H1 (cell line): Measurements from ENCODE around the gene RMDN3. TPM values are rescaled to one million over a fixed set of nuclear protein-coding genes. Genes with fewer than 3 reads are reported as not detected.

Experiments used
- CTCF ChIA-PET: fragments of 300-600 bp; sonication (Branson Sonifier 250); formaldehyde crosslinking; loops from one replicate; lab custom pipeline; 2021; ENCODE audit not compliant: partially characterized antibody; lab: Charles Lee
- POLR2A ChIA-PET: fragments of 300-600 bp; sonication (Branson Sonifier 250); formaldehyde crosslinking; loops from one replicate; lab custom pipeline; 2021; ENCODE audit warnings: inconsistent platforms; ENCODE audit not compliant: partially characterized antibody; lab: Charles Lee
- DNase-seq, 2 experiments: peaks; one replicate each; pipeline versions ENCODE4 v3.0.0 to v3.0.0-alpha.2; 2010 to 2022; ENCODE audit warnings: low spot score in 2 of 2, low read depth in 1 of 2, mixed read lengths in 1 of 2
- FAIRE-seq: peaks from 2 replicates; lab custom pipeline; 2011; peaks lifted over from hg19 to GRCh38; lab: Jason Lieb, UNC
- H2AFZ ChIP-seq: 2 replicates; pipeline ENCODE4 v1.8.1; 2012; ENCODE audit warnings: low read length, inconsistent platforms
- H2AK5ac ChIP-seq: 2 replicates; pipeline ENCODE4 v1.6.1; 2013; ENCODE audit warnings: low read depth, low read length
- H2BK120ac ChIP-seq: replicated peaks from 2 replicates; pipeline ENCODE3; 2013; ENCODE audit warnings: low read depth, low read length, inconsistent platforms
- H2BK12ac ChIP-seq: 2 replicates; pipeline ENCODE4 v1.6.1; 2013; ENCODE audit warnings: low read depth, low read length
- H2BK15ac ChIP-seq: 2 replicates; pipeline ENCODE4 v1.6.1; 2013; ENCODE audit warnings: low read length
- H2BK20ac ChIP-seq: 2 replicates; pipeline ENCODE4 v1.6.1; 2013; ENCODE audit warnings: low read length
- H2BK5ac ChIP-seq: 2 replicates; pipeline ENCODE4 v1.6.1; 2013; ENCODE audit warnings: low read depth, low read length
- H3K14ac ChIP-seq: 2 replicates; pipeline ENCODE4 v1.6.1; 2013; ENCODE audit warnings: inconsistent platforms; ENCODE audit not compliant: insufficient read length
- H3K18ac ChIP-seq: 2 replicates; pipeline ENCODE4 v1.6.1; 2013; ENCODE audit warnings: low read length; ENCODE audit errors: extremely low read depth
- H3K23ac ChIP-seq: 2 replicates; pipeline ENCODE4 v1.6.1; 2013; ENCODE audit warnings: inconsistent platforms; ENCODE audit not compliant: insufficient read length
- H3K23me2 ChIP-seq: 2 replicates; pipeline ENCODE4 v1.6.1; 2013; ENCODE audit warnings: low read depth, low read length
- H3K27ac ChIP-seq: 2 replicates; pipeline ENCODE4 v1.6.1; 2011; ENCODE audit warnings: low read depth, low read length, inconsistent platforms
- H3K27me3 ChIP-seq, 4 experiments: replicated peaks in 1 of 4; 1 replicate in 1 of 4; 2 replicates in 3 of 4; pipeline versions ENCODE4 v1.6.1 to v1.8.1; 2011 to 2013; ENCODE audit warnings: low read length in 3 of 4, mild to moderate bottlenecking in 3 of 4, inconsistent platforms in 2 of 4, mixed read lengths in 2 of 4, moderate library complexity in 1 of 4; ENCODE audit not compliant: control insufficient read depth in 3 of 4, insufficient read depth in 3 of 4; ENCODE audit errors: extremely low read depth in 1 of 4
- H3K36me3 ChIP-seq, 4 experiments: 2 replicates each; pipeline versions ENCODE4 v1.6.1 to v1.8.1; 2011 to 2013; ENCODE audit warnings: mild to moderate bottlenecking in 4 of 4, low read length in 3 of 4, moderate library complexity in 2 of 4, control low read depth in 1 of 4, inconsistent platforms in 1 of 4; ENCODE audit not compliant: insufficient read depth in 4 of 4, control insufficient read depth in 2 of 4
- H3K4ac ChIP-seq: replicated peaks from 2 replicates; pipeline ENCODE3; 2013; ENCODE audit warnings: low read length, low read depth, mixed read lengths, inconsistent platforms; ENCODE audit not compliant: insufficient read length
- H3K4me1 ChIP-seq, 4 experiments: replicated peaks in 1 of 4; 1 replicate in 1 of 4; 2 replicates in 3 of 4; pipeline versions ENCODE4 v1.6.1 to v1.8.1; 2011 to 2013; ENCODE audit warnings: low read length in 3 of 4, inconsistent platforms in 2 of 4, mixed read lengths in 1 of 4; ENCODE audit not compliant: insufficient read depth in 4 of 4, control insufficient read depth in 3 of 4
- H3K4me2 ChIP-seq, 2 experiments: 2 replicates each; pipeline versions ENCODE4 v1.6.1 to v1.8.1; 2011 to 2013; ENCODE audit warnings: low read depth in 2 of 2, low read length in 2 of 2, control low read depth in 1 of 2, inconsistent platforms in 1 of 2, mild to moderate bottlenecking in 1 of 2; ENCODE audit not compliant: insufficient read depth in 1 of 2
- H3K4me3 ChIP-seq, 4 experiments: fragments of 200-600, 300-600 bp in 1 of 4; sonication (generic), shearing (Covaris generic), sonication (Bioruptor Twin) in 1 of 4; 2 replicates each; pipeline versions ENCODE4 v1.5.1 to v1.8.1; 2011 to 2016; ENCODE audit warnings: low read length in 4 of 4, low read depth in 3 of 4, control low read depth in 2 of 4, inconsistent platforms in 2 of 4, mild to moderate bottlenecking in 2 of 4, mixed read lengths in 1 of 4, moderate library complexity in 1 of 4; ENCODE audit not compliant: insufficient read depth in 2 of 4; ENCODE audit errors: extremely low read depth in 1 of 4
- H3K56ac ChIP-seq: replicated peaks from 2 replicates; pipeline ENCODE3; 2013; ENCODE audit warnings: low read depth, mild to moderate bottlenecking, mixed read lengths, low read length, inconsistent platforms; ENCODE audit not compliant: insufficient read length
- H3K79me1 ChIP-seq: 2 replicates; pipeline ENCODE4 v1.6.1; 2013; ENCODE audit warnings: low read depth, low read length, control low read depth
- H3K79me2 ChIP-seq, 2 experiments: 2 replicates each; pipeline versions ENCODE4 v1.6.1 to v1.8.1; 2012 to 2013; ENCODE audit warnings: low read length in 2 of 2, mild to moderate bottlenecking in 2 of 2, inconsistent platforms in 1 of 2; ENCODE audit not compliant: insufficient read depth in 2 of 2, control insufficient read depth in 1 of 2
- H3K9ac ChIP-seq, 4 experiments: replicated peaks in 1 of 4; 1 replicate in 1 of 4; 2 replicates in 3 of 4; pipeline versions ENCODE4 v1.6.1 to v1.8.1; 2011 to 2013; ENCODE audit warnings: low read depth in 3 of 4, low read length in 3 of 4, control low read depth in 2 of 4, mild to moderate bottlenecking in 2 of 4, moderate library complexity in 2 of 4, inconsistent platforms in 1 of 4; ENCODE audit errors: extremely low read depth in 1 of 4
- H3K9me3 ChIP-seq, 2 experiments: 2 replicates each; pipeline versions ENCODE4 v1.6.1 to v1.8.1; 2012 to 2013; ENCODE audit warnings: mild to moderate bottlenecking in 2 of 2, moderate library complexity in 2 of 2, control low read depth in 1 of 2, inconsistent platforms in 1 of 2, low read depth in 1 of 2, low read length in 1 of 2, mixed read lengths in 1 of 2; ENCODE audit not compliant: insufficient read depth in 2 of 2
- H4K20me1 ChIP-seq, 2 experiments: replicated peaks in 1 of 2; 2 replicates each; pipeline versions ENCODE3 to v1.8.1; 2011 to 2013; ENCODE audit warnings: inconsistent platforms in 2 of 2, low read length in 2 of 2, mild to moderate bottlenecking in 1 of 2; ENCODE audit not compliant: insufficient read depth in 2 of 2, control insufficient read depth in 1 of 2
- H4K5ac ChIP-seq: 2 replicates; pipeline ENCODE4 v1.6.1; 2013; ENCODE audit warnings: low read length, low read depth, mixed read lengths, inconsistent platforms; ENCODE audit not compliant: insufficient read length
- H4K8ac ChIP-seq: 2 replicates; pipeline ENCODE4 v1.8.0; 2013; ENCODE audit warnings: mild to moderate bottlenecking, moderate library complexity, low read length, inconsistent platforms; ENCODE audit not compliant: insufficient read depth; ENCODE audit errors: extremely low read depth
- H4K91ac ChIP-seq: replicated peaks from 2 replicates; pipeline ENCODE3; 2013; ENCODE audit warnings: low read length, mixed read lengths, inconsistent platforms; ENCODE audit not compliant: insufficient read length
- BCL11A ChIP-seq, 2 experiments: IDR thresholded peaks; one replicate each; pipeline ENCODE4 v1.6.1; 2011; ENCODE audit warnings: low read depth in 2 of 2, low read length in 2 of 2, mild to moderate bottlenecking in 2 of 2
- CTBP2 ChIP-seq: IDR thresholded peaks from 2 replicates; pipeline ENCODE4 v1.7.0; 2011; ENCODE audit warnings: borderline replicate concordance, mild to moderate bottlenecking, moderate library complexity, mixed read lengths, low read length; ENCODE audit not compliant: insufficient read depth, insufficient read length
- GABPA ChIP-seq: IDR thresholded peaks from 2 replicates; pipeline ENCODE4 v1.6.1; 2011; ENCODE audit warnings: mild to moderate bottlenecking, low read length, moderate library complexity, borderline replicate concordance; ENCODE audit not compliant: insufficient read depth
- HDAC2 ChIP-seq, 2 experiments: fragments of 300-600 bp in 1 of 2; sonication (generic) in 1 of 2; IDR thresholded peaks; 2 replicates each; pipeline ENCODE4 v1.6.1; 2011 to 2012; ENCODE audit warnings: low read depth in 2 of 2, low read length in 2 of 2, mild to moderate bottlenecking in 2 of 2, moderate library complexity in 2 of 2, borderline replicate concordance in 1 of 2, inconsistent platforms in 1 of 2
- JUN ChIP-seq: IDR thresholded peaks from 2 replicates; pipeline ENCODE4 v1.6.1; 2011; ENCODE audit warnings: low read depth, mild to moderate bottlenecking, improper control_type of control experiment, low read length
- RBBP5 ChIP-seq: IDR thresholded peaks from 2 replicates; pipeline ENCODE4 v1.7.1; 2012; ENCODE audit warnings: low read depth, mild to moderate bottlenecking, inconsistent platforms, low read length, moderate library complexity, borderline replicate concordance
- SIRT6 ChIP-seq: IDR thresholded peaks from one replicate; pipeline ENCODE4 v1.7.1; 2012; ENCODE audit warnings: low read length, inconsistent platforms
- SRF ChIP-seq: IDR thresholded peaks from 2 replicates; pipeline ENCODE4 v1.6.1; 2011; ENCODE audit warnings: mild to moderate bottlenecking, low read depth, low read length, moderate library complexity
- TAF1 ChIP-seq: IDR thresholded peaks from 2 replicates; pipeline ENCODE4 v1.6.1; 2011; ENCODE audit warnings: mild to moderate bottlenecking, low read depth, low read length
- USF2 ChIP-seq: IDR thresholded peaks from 2 replicates; pipeline ENCODE4 v1.6.1; 2011; ENCODE audit warnings: low read length, improper control_type of control experiment
- WGBS, 2 experiments: shearing (Covaris generic) in 1 of 2; methylation state at CpG; one replicate each; pipeline versions ENCODE4 v1.1.6 to v1.1.7; 2013 to 2015; ENCODE audit warnings: low lambda C conversion rate in 2 of 2, mixed read lengths in 2 of 2, inconsistent platforms in 1 of 2, low coverage in 1 of 2, missing lambda C conversion rate in 1 of 2; ENCODE audit not compliant: insufficient replicate concordance in 2 of 2, insufficient coverage in 1 of 2, insufficient read length in 1 of 2; ENCODE audit errors: extremely low coverage in 1 of 2, missing lambda C conversion rate in 1 of 2; 5-methylcytosine and 5-hydroxymethylcytosine counted together
- polyA plus RNA-seq, 7 experiments: library from polyadenylated mRNA; depleted of rRNA in 3 of 7; stranded (reverse) in 5 of 7; unstranded in 2 of 7; fragments of >200 nt in 5 of 7; fragments of 200-250 nt in 2 of 7; gene quantifications; 1 replicate in 5 of 7; 2 replicates in 1 of 7; 4 replicates in 1 of 7; pipeline versions ENCODE4 v1.2.1 to v1.2.3, GENCODE V29; 2011 to 2013; ENCODE audit warnings: missing spikeins in 2 of 7, mixed read lengths in 2 of 7
- total RNA-seq: library from RNA; stranded (reverse); fragmentation: NEBNext Ultra II Directional; extraction: Animal tissue kit (Norgen Biotek cat#: 25700); gene quantifications from 2 replicates; pipeline ENCODE4 v1.2.1, GENCODE V29; 2021
- TF ChIP-seq, protein P1 (sequence below): IDR thresholded peaks from 2 replicates; pipeline ENCODE4 v1.6.1; 2011; ENCODE audit warnings: low read depth, mild to moderate bottlenecking, low read length; ENCODE audit not compliant: insufficient read depth

The RMDN3 gene
- total and polyA plus RNA-seq, 2 of the 8 experiments (the other 6 are each of a cell fraction or from before 2014, with no cell fraction given): 10.8 to 24.1 TPM

DNA sequence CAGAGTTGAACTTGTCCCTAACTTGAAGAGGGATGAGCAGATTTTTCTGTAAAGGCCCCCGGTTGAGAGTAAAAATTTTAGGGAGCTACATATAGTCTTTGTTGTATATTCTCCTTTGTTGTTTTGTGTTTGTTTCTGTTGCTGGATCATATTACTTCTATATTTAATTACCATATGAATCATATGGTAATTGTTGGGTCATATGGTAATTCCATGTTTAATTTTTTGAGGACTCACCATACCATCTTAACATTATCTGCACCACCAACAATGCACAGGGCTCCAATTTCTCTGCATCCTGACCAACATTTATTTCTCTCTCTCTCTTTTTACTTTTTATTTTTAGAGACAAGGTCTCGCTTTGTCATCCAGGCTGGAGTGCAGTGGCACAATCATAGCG lies 44.5 kb upstream of the RMDN3 start:
- H3K23me2 ChIP-seq: peaks cover 1% of the 10 kb centered on the region; the same call in 1 of the 2 replicates
- H3K4me3 ChIP-seq: no peak overlapping the region
- WGBS, 2 experiments: 88% methylated on average over 3 of the region's 3 CpGs; no CpG with 5 or more reads in 1 of the 2 experiments
- no peaks in the 10 kb centered on the region for H3K27me3 ChIP-seq
- H3K4ac ChIP-seq: peak overlapping the region; percentile 74
- H3K36me3 ChIP-seq: no peaks in the 10 kb centered on the region
- H2BK15ac ChIP-seq: no peak overlapping the region
- H4K91ac ChIP-seq: no peak overlapping the region
- no peak overlapping the region for H3K27ac ChIP-seq
- H2BK5ac ChIP-seq: no peak overlapping the region
- no peaks in the 10 kb centered on the region for H3K9me3 ChIP-seq
- no peak overlapping the region for H3K18ac ChIP-seq
- no peak overlapping the region for H2BK12ac ChIP-seq
- FAIRE-seq (no peak), DNase-seq (no peak)
- no peak overlapping the region for H4K5ac ChIP-seq
- no peak overlapping the region for H2AK5ac ChIP-seq
- H3K23ac ChIP-seq: no peak overlapping the region
- H2BK20ac ChIP-seq: no peak overlapping the region
- H2AFZ ChIP-seq: no peak overlapping the region
- H2BK120ac ChIP-seq: no peak overlapping the region
- H3K14ac ChIP-seq: no peak overlapping the region
- H3K56ac ChIP-seq: peak overlapping the region; percentile 39
- peak overlapping the region in 1 of 2 experiments; percentile 7; a peak in 1 of 4 replicates for H3K4me2 ChIP-seq
- no peak overlapping the region for H4K8ac ChIP-seq
- H4K20me1 ChIP-seq: no peaks in the 10 kb centered on the region
- H3K9ac ChIP-seq: no peak overlapping the region
- H3K79me2 ChIP-seq: peaks cover 0 to 6% of the 10 kb centered on the region in 2 experiments; a peak in 2 of 4 replicates
- ChIA-PET CTCF (interaction anchor here (0.7 to 1.6 kb wide), 3 partner anchors 11 to 93 kb away, joined by 3 to 4 read pairs (median 4); no protein-coding TSS in a partner anchor), POLR2A (no interaction called here)
- H3K4me1 ChIP-seq: peaks cover 2 to 11% (median 9%) of the 10 kb centered on the region in 4 experiments; a peak in 5 of 7 replicates
- no peaks in the 10 kb centered on the region; the same call in 1 of the 2 replicates for H3K79me1 ChIP-seq
- TF ChIP-seq USF2 (no peak), BCL11A (IDR thresholded peaks at IDR 0.05; ENCODE audit: low read depth in 2 of 2, low read length in 2 of 2) (no peak), GABPA (no peak), SIRT6 (no peak), CTBP2 (no peak), RBBP5 (no peak), JUN (no peak), SRF (no peak), TAF1 (no peak), HDAC2 (IDR thresholded peaks at IDR 0.05; ENCODE audit: borderline replicate concordance in 1 of 2, low read depth in 2 of 2, low read length in 2 of 2) (no peak)
- TF ChIP-seq, protein P1, sequence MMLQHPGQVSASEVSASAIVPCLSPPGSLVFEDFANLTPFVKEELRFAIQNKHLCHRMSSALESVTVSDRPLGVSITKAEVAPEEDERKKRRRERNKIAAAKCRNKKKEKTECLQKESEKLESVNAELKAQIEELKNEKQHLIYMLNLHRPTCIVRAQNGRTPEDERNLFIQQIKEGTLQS: no peak
